HepG2 (cell line): ENCODE data around the gene SURF1. TPM values are rescaled to one million over a fixed set of nuclear protein-coding genes. Genes with fewer than 3 reads are reported as not detected.

Experiments
- ATM ChIP-seq: fragments of 450-650 bp; IDR thresholded peaks from 2 replicates; pipeline ENCODE4 v1.7.1; 2017; ENCODE audit warnings: mild to moderate bottlenecking, borderline replicate concordance
- BCL3 ChIP-seq: sonication (generic); formaldehyde crosslinking; IDR thresholded peaks from 2 replicates; pipeline ENCODE4 v1.5.1; 2020; ENCODE audit warnings: mild to moderate bottlenecking, missing genetic modification reagents, moderate library complexity
- CSRNP1 ChIP-seq: sonication (generic); formaldehyde crosslinking; IDR thresholded peaks from 2 replicates; pipeline ENCODE4 v1.8.1; 2023; ENCODE audit warnings: mild to moderate bottlenecking, missing genetic modification reagents
- EED ChIP-seq: sonication (generic); formaldehyde crosslinking; IDR thresholded peaks from 2 replicates; pipeline ENCODE4 v1.5.0; 2020; ENCODE audit warnings: mild to moderate bottlenecking, missing genetic modification reagents
- ETV5 ChIP-seq: IDR thresholded peaks from 2 replicates; pipeline ENCODE4 v1.6.1; 2018; ENCODE audit warnings: missing biosample characterization, missing genetic modification reagents, inconsistent platforms, borderline replicate concordance
- GABPB1 ChIP-seq: IDR thresholded peaks from 2 replicates; pipeline ENCODE4 v1.6.1; 2016; ENCODE audit warnings: mild to moderate bottlenecking, missing genetic modification reagents, moderate library complexity, missing compliant biosample characterization
- HOXD1 ChIP-seq: sonication (generic); formaldehyde crosslinking; IDR thresholded peaks from 2 replicates; pipeline ENCODE4 v1.5.0; 2020; ENCODE audit warnings: missing genetic modification reagents
- KAT8 ChIP-seq: IDR thresholded peaks from 2 replicates; pipeline ENCODE4 v1.6.1; 2016; ENCODE audit warnings: missing genetic modification reagents, missing compliant biosample characterization
- KLF16 ChIP-seq, 2 experiments: sonication (generic) in 1 of 2; formaldehyde crosslinking in 1 of 2; IDR thresholded peaks; 2 replicates each; pipeline versions ENCODE4 v1.6.1 to v1.8.0; 2016 to 2023; ENCODE audit warnings: missing genetic modification reagents in 2 of 2, missing compliant biosample characterization in 1 of 2
- KMT2B ChIP-seq: IDR thresholded peaks from 2 replicates; pipeline ENCODE4 v1.6.1; 2016; ENCODE audit warnings: missing genetic modification reagents, missing compliant biosample characterization
- MED1 ChIP-seq: sonication (generic); formaldehyde crosslinking; IDR thresholded peaks from 2 replicates; pipeline ENCODE4 v1.4.0; 2020; ENCODE audit warnings: missing genetic modification reagents
- MIER2 ChIP-seq: IDR thresholded peaks from 2 replicates; pipeline ENCODE4 v1.6.1; 2016; ENCODE audit warnings: missing biosample characterization, missing genetic modification reagents
- MLX ChIP-seq: IDR thresholded peaks from 2 replicates; pipeline ENCODE4 v1.6.1; 2016
- RFXAP ChIP-seq: sonication (generic); formaldehyde crosslinking; IDR thresholded peaks from 2 replicates; pipeline ENCODE4 v1.4.0; 2020; ENCODE audit warnings: missing genetic modification reagents, borderline replicate concordance
- SALL1 ChIP-seq: sonication (generic); formaldehyde crosslinking; IDR thresholded peaks from 2 replicates; pipeline ENCODE4 v1.8.0; 2022; ENCODE audit warnings: mild to moderate bottlenecking, missing genetic modification reagents
- SP4 ChIP-seq: sonication (generic); formaldehyde crosslinking; IDR thresholded peaks from 2 replicates; pipeline ENCODE4 v1.8.1; 2023; ENCODE audit warnings: mild to moderate bottlenecking, missing genetic modification reagents
- SYNCRIP ChIP-seq: fragments of 200-400 bp; formaldehyde crosslinking; IDR thresholded peaks from 2 replicates; pipeline ENCODE4 v1.6.1; 2018; ENCODE audit warnings: mild to moderate bottlenecking, low read depth, low read length; ENCODE audit not compliant: insufficient read depth
- TMF1 ChIP-seq: sonication (generic); formaldehyde crosslinking; IDR thresholded peaks from 2 replicates; pipeline ENCODE4 v1.8.1; 2022; ENCODE audit warnings: low read depth, missing genetic modification reagents
- ZFY ChIP-seq: sonication (generic); formaldehyde crosslinking; IDR thresholded peaks from 2 replicates; pipeline ENCODE4 v1.4.0; 2020; ENCODE audit warnings: missing genetic modification reagents
- ZMAT3 ChIP-seq: sonication (generic); formaldehyde crosslinking; conservative IDR thresholded peaks from 2 replicates; pipeline ENCODE4 v1.7.0; 2021; ENCODE audit warnings: missing genetic modification reagents
- ZNF224 ChIP-seq: sonication (generic); formaldehyde crosslinking; IDR thresholded peaks from 2 replicates; pipeline ENCODE4 v1.5.0; 2020; ENCODE audit warnings: mild to moderate bottlenecking, missing genetic modification reagents
- ZNF274 ChIP-seq: sonication (generic); formaldehyde crosslinking; IDR thresholded peaks from 2 replicates; pipeline ENCODE4 v1.5.1; 2020; ENCODE audit warnings: mild to moderate bottlenecking, missing genetic modification reagents
- ZNF501 ChIP-seq: sonication (generic); formaldehyde crosslinking; IDR thresholded peaks from 2 replicates; pipeline ENCODE4 v1.5.1; 2020; ENCODE audit warnings: mild to moderate bottlenecking, moderate library complexity, missing genetic modification reagents
- ZNF788 ChIP-seq: sonication (generic); formaldehyde crosslinking; IDR thresholded peaks from 2 replicates; pipeline ENCODE4 v1.5.0; 2020; ENCODE audit warnings: mild to moderate bottlenecking, missing genetic modification reagents, borderline replicate concordance
- ZSCAN31 ChIP-seq: sonication (generic); formaldehyde crosslinking; IDR thresholded peaks from 2 replicates; pipeline ENCODE4 v1.5.0; 2020; ENCODE audit warnings: low read depth, mild to moderate bottlenecking, missing genetic modification reagents
- polyA plus RNA-seq, 8 experiments: library from polyadenylated mRNA; depleted of rRNA in 3 of 8; stranded (reverse) in 7 of 8; unstranded in 1 of 8; fragments of >200 nt; fragmentation: Illumina TruSeq in 4 of 8; extraction: Trizol in 4 of 8; gene quantifications; 2 replicates each; pipeline versions ENCODE4 v1.2.1 to v1.2.3, GENCODE V29; 2011 to 2016; ENCODE audit warnings: low read depth in 4 of 8, missing spikeins in 1 of 8, mixed read lengths in 1 of 8; ENCODE audit not compliant: insufficient read depth in 1 of 8
- total RNA-seq, 5 experiments: library from RNA; depleted of rRNA; stranded (reverse); fragments of >200 nt; fragmentation: Illumina TruSeq; extraction: Trizol; gene quantifications; 2 replicates each; pipeline ENCODE4 v1.2.3, GENCODE V29; 2016; ENCODE audit warnings: low read depth in 1 of 5
- TF ChIP-seq, protein P1 (sequence below): sonication (generic); formaldehyde crosslinking; IDR thresholded peaks from 2 replicates; pipeline ENCODE4 v1.5.0; 2020; ENCODE audit warnings: mild to moderate bottlenecking, missing genetic modification reagents

SURF1 gene
- total and polyA plus RNA-seq, 2 of the 13 experiments (the other 11 are each of a cell fraction or from before 2014, with no cell fraction given), result 17.8 to 40.7 TPM

- TF ChIP-seq ZFY (CRISPR knock-in tag) (peak; percentile 86), CSRNP1 (CRISPR knock-in tag) (no peak; the same call in 1 of the 2 replicates), RFXAP (CRISPR knock-in tag) (peak; percentile 26; the same call in 1 of the 2 replicates), SALL1 (CRISPR knock-in tag) (peak; percentile 69), HOXD1 (CRISPR knock-in tag) (peak; percentile 36; the same call in 1 of the 2 replicates), MED1 (CRISPR knock-in tag) (peak; percentile 77), KMT2B (CRISPR knock-in tag) (no peak), EED (CRISPR knock-in tag) (0 out of 2 replicates have a peak, but pooled peaks have one; percentile 38), KAT8 (CRISPR knock-in tag) (peak; percentile 71; the same call in 1 of the 2 replicates), ZNF224 (no peak), TMF1 (no peak), ZMAT3 (CRISPR knock-in tag) (no peak), ATM (no peak), ZSCAN31 (CRISPR knock-in tag) (peak; percentile 74; the same call in 1 of the 2 replicates), ZNF501 (CRISPR knock-in tag) (peak; percentile 39; the same call in 1 of the 2 replicates), KLF16 (CRISPR knock-in tag; IDR thresholded peaks at IDR 0.05) (peak in 1 of 2 experiments; percentile 32; a peak in 1 of 4 replicates), MIER2 (0 out of 2 replicates have a peak, but pooled peaks have one; percentile 27), GABPB1 (CRISPR knock-in tag) (peak; percentile 72), ZNF788 (CRISPR knock-in tag) (no peak), ETV5 (peak; percentile 79), BCL3 (CRISPR knock-in tag) (peak; percentile 64; the same call in 1 of the 2 replicates), ZNF274 (no peak), SYNCRIP (no peak), SP4 (0 out of 2 replicates have a peak, but pooled peaks have one; percentile 21), MLX (CRISPR knock-in tag) (peak; percentile 85)
- TF ChIP-seq, protein P1, sequence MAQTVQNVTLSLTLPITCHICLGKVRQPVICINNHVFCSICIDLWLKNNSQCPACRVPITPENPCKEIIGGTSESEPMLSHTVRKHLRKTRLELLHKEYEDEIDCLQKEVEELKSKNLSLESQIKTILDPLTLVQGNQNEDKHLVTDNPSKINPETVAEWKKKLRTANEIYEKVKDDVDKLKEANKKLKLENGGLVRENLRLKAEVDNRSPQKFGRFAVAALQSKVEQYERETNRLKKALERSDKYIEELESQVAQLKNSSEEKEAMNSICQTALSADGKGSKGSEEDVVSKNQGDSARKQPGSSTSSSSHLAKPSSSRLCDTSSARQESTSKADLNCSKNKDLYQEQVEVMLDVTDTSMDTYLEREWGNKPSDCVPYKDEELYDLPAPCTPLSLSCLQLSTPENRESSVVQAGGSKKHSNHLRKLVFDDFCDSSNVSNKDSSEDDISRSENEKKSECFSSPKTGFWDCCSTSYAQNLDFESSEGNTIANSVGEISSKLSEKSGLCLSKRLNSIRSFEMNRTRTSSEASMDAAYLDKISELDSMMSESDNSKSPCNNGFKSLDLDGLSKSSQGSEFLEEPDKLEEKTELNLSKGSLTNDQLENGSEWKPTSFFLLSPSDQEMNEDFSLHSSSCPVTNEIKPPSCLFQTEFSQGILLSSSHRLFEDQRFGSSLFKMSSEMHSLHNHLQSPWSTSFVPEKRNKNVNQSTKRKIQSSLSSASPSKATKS (CRISPR knock-in tag), result no peak
Measured at GRCh38 chr9:133386338-133386737, 30.1 kb upstream of the SURF1 start (continued).
